PFSK-1 (cell line): Measurements from ENCODE around the gene MKX.

ENCODE experiments used
- REST ChIP-seq, 2 experiments: IDR thresholded peaks; 2 replicates each; pipeline versions ENCODE4 v1.6.1 to v1.8.0; 2011 to 2012; ENCODE audit warnings: low read depth in 2 of 2, low read length in 2 of 2, control low read depth in 1 of 2, inconsistent platforms in 1 of 2, mild to moderate bottlenecking in 1 of 2, moderate library complexity in 1 of 2; ENCODE audit not compliant: insufficient read depth in 1 of 2
- SIN3A ChIP-seq: IDR thresholded peaks from 2 replicates; pipeline ENCODE4 v1.6.1; 2012; ENCODE audit warnings: mild to moderate bottlenecking, low read length, moderate library complexity, borderline replicate concordance; ENCODE audit not compliant: insufficient read depth
- TAF1 ChIP-seq: IDR thresholded peaks from 2 replicates; pipeline ENCODE4 v1.6.1; 2012; ENCODE audit warnings: low read length, control low read depth, borderline replicate concordance; ENCODE audit not compliant: insufficient read depth

- no peak for TF ChIP-seq REST (IDR thresholded peaks at IDR 0.05; ENCODE audit: insufficient read depth in 1 of 2, low read depth in 2 of 2, low read length in 2 of 2)
- TF ChIP-seq TAF1, result no peak
- no peak for TF ChIP-seq SIN3A
Measured at GRCh38 chr10:27680691-27681605, 64.7 kb downstream of the MKX start.
